Measurements from ENCODE around the gene GOLGB1.

GRCh38 chr3:121648219-121648958 is 101.2 kb downstream of the GOLGB1 start:
- no peak for TF ChIP-seq CTCF (IDR thresholded peaks at IDR 0.05; ENCODE audit: low read depth, low read length, poor library complexity, severe bottlenecking)
- no peak for TF ChIP-seq EZH2phosphoT487 (IDR thresholded peaks at IDR 0.05; ENCODE audit: borderline replicate concordance, low read length)
